HuH-7 (cell line): Measurements from ENCODE around the gene BRICD5.
A peak's percentile ranks its signal among the peaks of the same experiment; 100 is the strongest.

Experiments
- DNase-seq: peaks from one replicate; pipeline ENCODE4 v3.0.0; 2011; ENCODE audit warnings: low spot score

Gene BRICD5

GRCh38 chr16:2237493-2238149, 27.0 kb upstream of the BRICD5 start:
- no peak for DNase-seq

GRCh38 chr16:2237102-2237482, 26.4 kb upstream of the BRICD5 start:
- no peak for DNase-seq

- no peak for DNase-seq
Measured at GRCh38 chr16:2236337-2237101, 25.9 kb upstream of the BRICD5 start, which contains the start of gene DNASE1L2. DNASE1L2 (plus strand) TSS chr16:2236444; CDS start chr16:2236817, 373 bp downstream.

GRCh38 chr16:2235695-2236336, 25.2 kb upstream of the BRICD5 start:
- no peak for DNase-seq

GRCh38 chr16:2235234-2235651, 24.6 kb upstream of the BRICD5 start:
- no peak for DNase-seq

- DNase-seq: no peak
Measured at GRCh38 chr16:2234813-2235170, 24.1 kb upstream of the BRICD5 start.

- no peak for DNase-seq
Measured at GRCh38 chr16:2233872-2234812, 23.5 kb upstream of the BRICD5 start.

- DNase-seq: no peak
Measured at GRCh38 chr16:2233046-2233775, 22.5 kb upstream of the BRICD5 start.

- DNase-seq: no peak
Measured at GRCh38 chr16:2232094-2232990, 21.7 kb upstream of the BRICD5 start.

GRCh38 chr16:2231016-2231931, 20.6 kb upstream of the BRICD5 start:
- no peak for DNase-seq

- no peak for DNase-seq
Measured at GRCh38 chr16:2230376-2230775, 19.7 kb upstream of the BRICD5 start.

GRCh38 chr16:2229632-2230250, 19.1 kb upstream of the BRICD5 start:
- no peak for DNase-seq

GRCh38 chr16:2229091-2229490, 18.4 kb upstream of the BRICD5 start:
- no peak for DNase-seq

- no peak for DNase-seq
Measured at GRCh38 chr16:2228161-2228824, 17.6 kb upstream of the BRICD5 start.

GRCh38 chr16:2226918-2227317, 16.3 kb upstream of the BRICD5 start:
- no peak for DNase-seq

GRCh38 chr16:2226245-2226793, 15.7 kb upstream of the BRICD5 start:
- DNase-seq: no peak

GRCh38 chr16:2223942-2224486, 13.4 kb upstream of the BRICD5 start:
- peak; percentile 70 for DNase-seq
